Activated CD4-positive, alpha-beta T cell treated with anti-CD3 and anti-CD28 coated beads, Interleukin-2, amount 10 ng/mL, durations not matched to agents 7 days and 5 days (primary cell): Measurements from ENCODE around the gene TIMM8B. TPM values are rescaled to one million over a fixed set of nuclear protein-coding genes. Genes with fewer than 3 reads are reported as not detected.

ENCODE experiments used
- total RNA-seq, 2 experiments: library from RNA; stranded (reverse); gene quantifications; one replicate each; pipeline ENCODE4 v1.2.3, GENCODE V29; 2021

The TIMM8B gene
- total RNA-seq, 2 experiments from 2014 or later: 46.4 to 51.4 TPM

Other genes with a start within 250 kb of the TIMM8B start
- gene ALG9, start 215.2 kb downstream of the TIMM8B start, total RNA-seq: 10 to 100 TPM; 22.9 to 31.7 TPM
- 1 to 10 TPM; 4.2 to 5.1 TPM for gene FDXACB1, start 207.6 kb downstream of the TIMM8B start, total RNA-seq
- gene CFAP68, start 207.2 kb downstream of the TIMM8B start, total RNA-seq: 10 to 100 TPM; 18.3 to 26.5 TPM
- gene CRYAB, start 175.0 kb downstream of the TIMM8B start, total RNA-seq: not detected
- not detected for gene HSPB2, start 174.0 kb downstream of the TIMM8B start, total RNA-seq
- gene C11orf52, start 167.8 kb downstream of the TIMM8B start, total RNA-seq: under 1 TPM in 1 of 2 experiments, not detected in 1; 0.27 TPM
- 1 to 10 TPM; 3.1 to 4.1 TPM for gene DIXDC1, start 149.4 kb downstream of the TIMM8B start, total RNA-seq
- 10 to 100 TPM; 27.7 to 31.6 TPM for gene DLAT, start 61.3 kb downstream of the TIMM8B start, total RNA-seq
- gene PIH1D2, start 12.7 kb downstream of the TIMM8B start, total RNA-seq: under 1 TPM in 1 of 2 experiments, not detected in 1; 0.27 TPM
- gene NKAPD1, start 12.5 kb downstream of the TIMM8B start, total RNA-seq: 10 to 100 TPM; 25.3 to 25.6 TPM
- gene SDHD, start 117 bp upstream of the TIMM8B start, total RNA-seq: 10 to 100 TPM; 87.6 to 97.1 TPM
- gene IL18, start 77.3 kb upstream of the TIMM8B start, total RNA-seq: under 1 TPM in 1 of 2 experiments, not detected in 1; 0.17 TPM
- gene TEX12, start 80.6 kb upstream of the TIMM8B start, total RNA-seq: under 1 TPM; 0.20 to 0.35 TPM
- gene BCO2, start 88.8 kb upstream of the TIMM8B start, total RNA-seq: 1 to 10 TPM; 1.2 to 2.4 TPM
- 10 to 100 TPM; 18.6 to 19.8 TPM for gene PTS, start 139.7 kb upstream of the TIMM8B start, total RNA-seq
- not detected for gene PLET1, start 174.1 kb upstream of the TIMM8B start, total RNA-seq